ENCODE results near the gene KNSTRN.

The KNSTRN gene

GRCh38 chr15:40345225-40345866 lies 37.2 kb upstream of the KNSTRN start:
- no peak for TF ChIP-seq CTCF (conservative IDR thresholded peaks at IDR 0.05; ENCODE audit: low read depth)
- no peak for DNase-seq (ENCODE audit: low spot score)
- ChIA-PET POLR2A (ENCODE audit: low non-redundant PET) (no interaction called here), CTCF (interaction anchor here (0.6 to 8.3 kb wide), 10 partner anchors 8 to 69 kb away, joined by 3 to 112 read pairs (median 4); no protein-coding TSS in a partner anchor)
- peak overlapping the region; percentile 91 for H3K27ac ChIP-seq

- DNase-seq (ENCODE audit: low spot score), result no peak
- no peak for TF ChIP-seq CTCF (conservative IDR thresholded peaks at IDR 0.05; ENCODE audit: low read depth)
- peak overlapping the region; percentile 91 for H3K27ac ChIP-seq
- ChIA-PET POLR2A (ENCODE audit: low non-redundant PET) (no interaction called here), CTCF (interaction anchor here (1.2 kb wide), 1 partner anchor 8 kb away, joined by 3 read pairs; no protein-coding TSS in a partner anchor)
Measured at GRCh38 chr15:40345867-40346578, 36.5 kb upstream of the KNSTRN start.

GRCh38 chr15:40346579-40347558 lies 35.7 kb upstream of the KNSTRN start:
- peak overlapping the region; percentile 91 for H3K27ac ChIP-seq
- CTCF ChIA-PET, result interaction anchor here (1.2 kb wide), 1 partner anchor 9 kb away, joined by 3 read pairs; no protein-coding TSS in a partner anchor
- POLR2A ChIA-PET (ENCODE audit: low non-redundant PET), result no interaction called here
- no peak for TF ChIP-seq CTCF (conservative IDR thresholded peaks at IDR 0.05; ENCODE audit: low read depth)
- no peak for DNase-seq (ENCODE audit: low spot score)

- peak overlapping the region; percentile 91 for H3K27ac ChIP-seq
- CTCF ChIA-PET, result interaction anchor here (1.1 to 1.2 kb wide), 2 partner anchors 10 to 74 kb away, joined by 3 to 5 read pairs; no protein-coding TSS in a partner anchor
- POLR2A ChIA-PET (ENCODE audit: low non-redundant PET), result no interaction called here
- no peak for DNase-seq (ENCODE audit: low spot score)
- no peak for TF ChIP-seq CTCF (conservative IDR thresholded peaks at IDR 0.05; ENCODE audit: low read depth)
Measured at GRCh38 chr15:40347559-40348473, 34.7 kb upstream of the KNSTRN start.

- TF ChIP-seq CTCF (conservative IDR thresholded peaks at IDR 0.05; ENCODE audit: low read depth), result no peak
- ChIA-PET CTCF (interaction anchor here (0.6 to 1.1 kb wide), 2 partner anchors 27 to 73 kb away, joined by 4 to 5 read pairs; no protein-coding TSS in a partner anchor), POLR2A (ENCODE audit: low non-redundant PET) (no interaction called here)
- DNase-seq (ENCODE audit: low spot score), result no peak
- H3K27ac ChIP-seq, result peak overlapping the region; percentile 91
Measured at GRCh38 chr15:40348474-40348870, 34.0 kb upstream of the KNSTRN start.

All from RWPE1 (cell line).